Effector memory CD4-positive, alpha-beta T cell (primary cell): ENCODE results near the gene CDK5R1.

Experiments
- DNase-seq, 3 donors: peaks; one replicate each; pipeline ENCODE4 v3.0.0-alpha.2; 2020
- H3K27ac ChIP-seq: 2 replicates; pipeline ENCODE4 v1.7.0; 2013; ENCODE audit warnings: mild to moderate bottlenecking, low read length, moderate library complexity; ENCODE audit not compliant: insufficient read depth, poor library complexity, severe bottlenecking
- H3K27me3 ChIP-seq: replicated peaks from 2 replicates; pipeline ENCODE4 v1.7.0; 2013; ENCODE audit warnings: mild to moderate bottlenecking, low read length; ENCODE audit not compliant: insufficient read depth, control insufficient read depth, poor library complexity, severe bottlenecking
- H3K36me3 ChIP-seq: 2 replicates; pipeline ENCODE4 v1.7.0; 2013; ENCODE audit warnings: mild to moderate bottlenecking, low read length, moderate library complexity; ENCODE audit not compliant: control insufficient read depth, insufficient read depth
- H3K4me1 ChIP-seq: 2 replicates; pipeline ENCODE4 v1.7.0; 2013; ENCODE audit warnings: low read length, mild to moderate bottlenecking; ENCODE audit not compliant: control insufficient read depth, insufficient read depth, poor library complexity, severe bottlenecking
- H3K4me3 ChIP-seq: 2 replicates; pipeline ENCODE4 v1.7.0; 2013; ENCODE audit warnings: low read length, low read depth, mild to moderate bottlenecking; ENCODE audit not compliant: insufficient read depth, poor library complexity, severe bottlenecking
- H3K9me3 ChIP-seq: 2 replicates; pipeline ENCODE4 v1.7.0; 2013; ENCODE audit warnings: mild to moderate bottlenecking, low read length, moderate library complexity; ENCODE audit not compliant: control insufficient read depth

The CDK5R1 gene

GRCh38 chr17:32484628-32485027 is 2.2 kb upstream of the CDK5R1 start:
- Histone ChIP-seq H3K4me1 (peaks cover 8% of the 10 kb centered on the region), H3K36me3 (peaks cover 28% of the 10 kb centered on the region), H3K27ac (no peak overlapping the region), H3K27me3 (no peaks in the 10 kb centered on the region), H3K9me3 (no peaks in the 10 kb centered on the region), H3K4me3 (no peak overlapping the region)
- DNase-seq = no peak

GRCh38 chr17:32485261-32486110 is 1.3 kb upstream of the CDK5R1 start:
- Histone ChIP-seq H3K27ac (peak overlapping the region; percentile 37), H3K36me3 (peaks cover 19% of the 10 kb centered on the region), H3K9me3 (no peaks in the 10 kb centered on the region), H3K4me3 (no peak overlapping the region), H3K27me3 (no peaks in the 10 kb centered on the region), H3K4me1 (peaks cover 8% of the 10 kb centered on the region)
- DNase-seq = no peak

- Histone ChIP-seq H3K4me1 (peaks cover 9% of the 10 kb centered on the region), H3K4me3 (peak overlapping the region; percentile 25), H3K36me3 (peaks cover 12% of the 10 kb centered on the region), H3K27me3 (no peaks in the 10 kb centered on the region), H3K9me3 (no peaks in the 10 kb centered on the region), H3K27ac (peak overlapping the region; percentile 37)
- DNase-seq = peak in 2 of 3 donors; percentile 60 to 61
These were observed 587 bp upstream of the CDK5R1 start for GRCh38 chr17:32486111-32486700.

GRCh38 chr17:32487473-32488176 is 832 bp downstream of the CDK5R1 start:
- Histone ChIP-seq H3K36me3 (peaks cover 3% of the 10 kb centered on the region), H3K4me3 (peak overlapping the region; percentile 74), H3K27me3 (no peaks in the 10 kb centered on the region), H3K4me1 (peaks cover 23% of the 10 kb centered on the region), H3K27ac (peak overlapping the region; percentile 31), H3K9me3 (no peaks in the 10 kb centered on the region)
- DNase-seq = no peak

- no peaks in the 10 kb centered on the region for H3K9me3 ChIP-seq
- peak overlapping the region; percentile 74 for H3K4me3 ChIP-seq
- DNase-seq = no peak
- H3K36me3 ChIP-seq = peaks cover 3% of the 10 kb centered on the region
- peaks cover 28% of the 10 kb centered on the region for H3K4me1 ChIP-seq
- H3K27me3 ChIP-seq = no peaks in the 10 kb centered on the region
- peak overlapping the region; percentile 31 for H3K27ac ChIP-seq
These were observed 1.4 kb downstream of the CDK5R1 start for GRCh38 chr17:32488177-32488542.

GRCh38 chr17:32488604-32489180 is 1.9 kb downstream of the CDK5R1 start:
- Histone ChIP-seq H3K27ac (peak overlapping the region; percentile 31), H3K4me1 (peaks cover 34% of the 10 kb centered on the region), H3K9me3 (no peaks in the 10 kb centered on the region), H3K4me3 (peak overlapping the region; percentile 74), H3K36me3 (no peaks in the 10 kb centered on the region), H3K27me3 (no peaks in the 10 kb centered on the region)
- no peak for DNase-seq

GRCh38 chr17:32489320-32490100 is 2.7 kb downstream of the CDK5R1 start:
- Histone ChIP-seq H3K36me3 (no peaks in the 10 kb centered on the region), H3K4me1 (peaks cover 34% of the 10 kb centered on the region), H3K27me3 (no peaks in the 10 kb centered on the region), H3K27ac (peak overlapping the region; percentile 31), H3K4me3 (peak overlapping the region; percentile 18), H3K9me3 (no peaks in the 10 kb centered on the region)
- DNase-seq = no peak

- Histone ChIP-seq H3K9me3 (no peaks in the 10 kb centered on the region), H3K27me3 (no peaks in the 10 kb centered on the region), H3K4me3 (peak overlapping the region; percentile 18), H3K4me1 (peaks cover 34% of the 10 kb centered on the region), H3K27ac (no peak overlapping the region), H3K36me3 (no peaks in the 10 kb centered on the region)
- no peak for DNase-seq
These were observed 3.3 kb downstream of the CDK5R1 start for GRCh38 chr17:32490101-32490482.

GRCh38 chr17:32491371-32492263 is 4.8 kb downstream of the CDK5R1 start:
- H3K36me3 ChIP-seq = no peaks in the 10 kb centered on the region
- peak overlapping the region; percentile 19 for H3K4me3 ChIP-seq
- no peaks in the 10 kb centered on the region for H3K9me3 ChIP-seq
- H3K27ac ChIP-seq = peak overlapping the region; percentile 12
- no peaks in the 10 kb centered on the region for H3K27me3 ChIP-seq
- DNase-seq = no peak
- H3K4me1 ChIP-seq = peaks cover 30% of the 10 kb centered on the region
